T-helper 1 cell treated with Interleukin-12 subunit alpha and Interleukin-12 subunit beta and Interleukin-4 antibody, amounts not matched to agents 30 μg/mL and 1 μg/mL, for 36 hours (primary cell): ENCODE measurements around the gene CNTN4.

Source experiments
- H3K27ac Mint-ChIP-seq: one replicate; pipeline ENCODE4 v1.8.0; 2021; ENCODE audit warnings: mild to moderate bottlenecking, mixed read lengths
- H3K27me3 Mint-ChIP-seq: one replicate; pipeline ENCODE4 v1.8.0; 2021; ENCODE audit warnings: low read depth, mixed read lengths
- H3K36me3 Mint-ChIP-seq: one replicate; pipeline ENCODE4 v1.8.0; 2021; ENCODE audit warnings: low read depth, mixed read lengths
- H3K4me1 Mint-ChIP-seq: one replicate; pipeline ENCODE4 v1.8.0; 2021; ENCODE audit warnings: low read depth, mixed read lengths
- H3K4me3 Mint-ChIP-seq: one replicate; pipeline ENCODE4 v1.8.0; 2021; ENCODE audit warnings: mild to moderate bottlenecking, moderate library complexity, mixed read lengths
- H3K9me3 Mint-ChIP-seq: one replicate; pipeline ENCODE4 v1.8.0; 2021; ENCODE audit warnings: mixed read lengths

The CNTN4 gene

DNA sequence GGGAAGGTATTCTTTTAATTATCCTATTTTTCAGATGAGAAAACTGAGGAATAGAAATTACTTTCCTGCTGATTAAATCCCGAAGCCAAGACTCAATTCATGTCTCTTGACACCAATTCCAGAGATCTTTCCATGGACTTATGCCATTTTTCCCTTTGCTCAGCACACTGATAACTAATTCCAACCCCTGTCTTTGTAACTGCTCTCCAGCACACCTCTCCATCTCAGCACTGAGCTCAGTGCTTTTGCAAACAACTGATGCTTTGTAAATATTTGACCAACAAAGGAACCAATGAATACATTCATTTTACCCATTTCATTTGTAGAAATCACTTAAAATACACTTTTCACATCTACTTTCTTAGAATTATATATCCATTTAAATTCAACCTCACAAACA lies 762.5 kb downstream of the CNTN4 start:
- no peak overlapping the region for H3K27ac Mint-ChIP-seq
- H3K4me3 Mint-ChIP-seq: no peak overlapping the region
- H3K36me3 Mint-ChIP-seq: no peaks in the 10 kb centered on the region
- peaks cover 2% of the 10 kb centered on the region for H3K4me1 Mint-ChIP-seq
- H3K9me3 Mint-ChIP-seq: no peaks in the 10 kb centered on the region
- no peaks in the 10 kb centered on the region for H3K27me3 Mint-ChIP-seq

DNA sequence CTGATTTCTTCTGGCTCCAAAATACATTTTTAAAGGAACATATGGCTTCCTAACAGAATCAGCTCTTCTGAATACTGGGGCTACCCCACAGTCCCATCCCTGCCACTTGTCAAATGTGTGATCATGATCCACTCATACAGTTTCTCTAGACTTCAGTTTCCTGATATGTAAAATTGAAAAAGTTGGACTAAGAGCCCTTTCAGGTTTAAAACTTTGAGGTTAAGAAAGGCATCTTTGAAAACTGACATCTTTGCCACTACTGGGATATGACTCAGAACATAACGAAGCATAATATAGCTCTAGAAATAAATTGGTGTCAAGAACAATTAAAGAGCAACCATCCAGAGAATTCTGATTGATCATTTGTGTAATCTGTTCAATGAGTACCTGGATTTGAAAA lies 763.3 kb downstream of the CNTN4 start:
- Mint-ChIP-seq H3K27ac (no peak overlapping the region), H3K27me3 (no peaks in the 10 kb centered on the region), H3K36me3 (no peaks in the 10 kb centered on the region), H3K4me1 (no peaks in the 10 kb centered on the region), H3K9me3 (no peaks in the 10 kb centered on the region), H3K4me3 (no peak overlapping the region)

DNA sequence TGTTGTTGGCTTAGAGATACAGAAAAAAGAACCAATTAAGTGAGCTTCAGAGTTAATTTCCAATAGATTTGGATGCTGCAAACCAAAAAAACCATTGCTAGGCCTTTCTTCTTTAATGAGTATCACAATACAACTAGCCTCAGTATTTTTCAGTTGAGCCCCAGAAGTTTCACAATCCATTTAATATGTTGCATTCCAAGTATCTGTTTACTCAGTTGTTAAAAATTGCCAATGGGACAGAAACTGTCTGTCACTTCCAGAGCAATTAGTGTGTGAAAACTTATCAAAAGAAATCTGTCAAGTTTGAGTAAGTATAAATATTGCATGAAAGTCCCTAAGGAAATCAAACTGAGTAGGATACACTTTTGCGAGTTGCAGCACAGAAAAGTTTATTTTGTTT lies 763.7 kb downstream of the CNTN4 start:
- no peaks in the 10 kb centered on the region for H3K27me3 Mint-ChIP-seq
- no peaks in the 10 kb centered on the region for H3K36me3 Mint-ChIP-seq
- H3K4me3 Mint-ChIP-seq: no peak overlapping the region
- H3K27ac Mint-ChIP-seq: no peak overlapping the region
- no peaks in the 10 kb centered on the region for H3K9me3 Mint-ChIP-seq
- H3K4me1 Mint-ChIP-seq: no peaks in the 10 kb centered on the region

DNA sequence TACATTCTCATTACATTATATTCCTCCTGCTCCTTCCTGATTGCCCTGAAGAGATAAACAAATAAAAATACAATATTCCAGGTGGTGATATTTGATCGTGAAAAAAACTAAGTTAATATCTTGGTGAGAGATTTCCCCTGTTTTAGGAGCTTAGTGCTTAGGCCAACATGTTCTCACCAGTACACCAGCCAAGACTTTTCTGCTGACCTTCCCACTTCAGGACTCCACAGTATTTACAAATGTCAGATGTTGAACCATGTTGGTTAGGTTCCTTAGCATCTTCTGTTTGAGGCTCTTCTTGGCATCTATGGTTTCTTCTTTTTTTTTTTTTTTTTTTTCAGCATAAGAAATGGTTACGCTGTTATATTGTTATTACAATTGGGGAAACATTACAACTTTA lies 764.5 kb downstream of the CNTN4 start:
- H3K36me3 Mint-ChIP-seq: no peaks in the 10 kb centered on the region
- H3K27ac Mint-ChIP-seq: no peak overlapping the region
- no peaks in the 10 kb centered on the region for H3K9me3 Mint-ChIP-seq
- no peaks in the 10 kb centered on the region for H3K4me1 Mint-ChIP-seq
- no peak overlapping the region for H3K4me3 Mint-ChIP-seq
- H3K27me3 Mint-ChIP-seq: no peaks in the 10 kb centered on the region

DNA sequence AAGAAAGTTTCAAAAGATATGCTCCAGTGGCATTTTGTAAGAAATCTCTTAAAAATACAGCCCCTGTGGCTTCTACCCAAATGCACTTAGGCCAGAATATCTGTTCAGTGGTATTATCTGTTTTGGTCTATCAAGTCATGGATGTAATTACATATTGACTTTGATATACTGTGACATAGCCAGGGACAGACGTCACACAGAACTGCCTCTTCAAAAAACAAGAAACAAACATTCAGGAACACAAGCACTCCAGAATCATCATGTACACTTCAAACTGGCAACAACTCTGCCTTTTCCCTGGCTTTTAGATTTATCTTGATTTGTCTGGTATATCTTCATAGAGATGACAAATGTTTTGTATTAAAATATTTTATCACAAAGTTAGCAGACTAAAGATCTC lies 771.2 kb downstream of the CNTN4 start:
- no peaks in the 10 kb centered on the region for H3K36me3 Mint-ChIP-seq
- H3K27ac Mint-ChIP-seq: no peak overlapping the region
- H3K27me3 Mint-ChIP-seq: no peaks in the 10 kb centered on the region
- no peaks in the 10 kb centered on the region for H3K9me3 Mint-ChIP-seq
- no peak overlapping the region for H3K4me3 Mint-ChIP-seq
- no peaks in the 10 kb centered on the region for H3K4me1 Mint-ChIP-seq

DNA sequence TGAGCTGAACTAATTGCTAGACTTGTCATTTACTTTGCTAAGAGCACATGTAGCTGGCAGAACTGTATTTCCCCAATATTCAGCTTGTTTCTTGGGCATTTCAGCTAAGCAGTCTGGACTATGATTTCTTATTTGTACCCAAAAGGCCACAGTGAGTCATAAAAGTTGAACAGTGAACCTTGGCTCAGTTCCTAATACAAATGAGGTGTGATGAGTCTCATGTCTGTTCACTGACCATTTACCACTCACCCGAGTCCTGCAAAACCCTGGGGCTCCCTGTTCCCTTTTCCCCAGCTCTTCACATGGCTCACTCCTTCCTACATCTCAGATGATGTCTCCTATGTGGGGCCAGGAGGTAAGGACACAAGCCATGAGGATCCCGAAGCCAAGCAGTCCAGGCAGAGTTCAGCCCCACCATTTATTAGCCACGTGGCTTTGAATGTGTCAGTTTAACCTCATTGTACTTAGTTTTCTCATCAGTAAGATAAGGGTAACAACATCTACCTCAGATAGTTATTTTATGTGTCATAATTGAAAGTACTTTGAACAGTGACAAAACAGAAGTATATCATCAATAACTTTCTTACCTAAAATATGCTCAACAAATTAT lies 772.2 kb downstream of the CNTN4 start:
- Mint-ChIP-seq H3K36me3 (no peaks in the 10 kb centered on the region), H3K4me1 (no peaks in the 10 kb centered on the region), H3K9me3 (no peaks in the 10 kb centered on the region), H3K4me3 (no peak overlapping the region), H3K27me3 (no peaks in the 10 kb centered on the region), H3K27ac (no peak overlapping the region)

DNA sequence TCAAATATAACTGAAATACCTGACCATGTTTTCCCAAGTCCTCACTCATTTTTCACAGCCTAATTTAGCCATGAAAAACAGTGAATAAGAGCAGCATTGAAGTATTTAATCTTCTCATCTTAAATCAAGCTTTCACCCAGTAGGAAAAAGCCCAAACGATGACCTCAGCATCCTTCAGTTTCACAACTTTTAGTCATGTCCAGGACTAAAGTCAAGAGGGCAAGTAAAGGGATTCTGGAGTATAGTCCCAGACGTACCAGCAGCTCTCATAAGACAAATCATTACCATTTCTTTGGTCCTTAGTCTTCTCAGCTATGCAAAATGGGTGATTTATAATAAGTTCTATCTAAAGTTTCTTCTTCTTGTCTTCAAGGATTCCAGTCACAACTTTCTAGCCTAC lies 774.2 kb downstream of the CNTN4 start:
- H3K9me3 Mint-ChIP-seq: no peaks in the 10 kb centered on the region
- H3K4me3 Mint-ChIP-seq: no peak overlapping the region
- H3K36me3 Mint-ChIP-seq: no peaks in the 10 kb centered on the region
- no peaks in the 10 kb centered on the region for H3K27me3 Mint-ChIP-seq
- no peaks in the 10 kb centered on the region for H3K4me1 Mint-ChIP-seq
- H3K27ac Mint-ChIP-seq: no peak overlapping the region

DNA sequence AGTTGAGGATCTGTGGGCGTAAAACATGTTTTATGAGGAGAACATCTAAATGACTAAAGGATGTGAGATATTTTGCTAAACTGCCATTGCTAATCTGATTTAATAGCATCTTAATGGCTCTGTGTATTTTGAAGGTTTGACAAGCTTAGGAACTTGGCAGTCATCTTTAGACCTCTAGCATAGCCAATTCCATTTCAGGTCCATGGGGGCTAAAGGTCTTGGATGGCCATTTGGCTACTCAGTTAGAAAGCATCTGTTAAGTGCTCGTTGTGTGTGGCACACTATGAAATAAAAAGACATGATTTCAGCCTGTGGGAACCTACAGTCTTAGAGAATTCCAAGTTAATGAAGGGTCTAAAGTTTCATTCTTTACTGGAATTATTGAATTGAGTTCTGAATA lies 775.3 kb downstream of the CNTN4 start:
- H3K27ac Mint-ChIP-seq: no peak overlapping the region
- no peak overlapping the region for H3K4me3 Mint-ChIP-seq
- H3K9me3 Mint-ChIP-seq: no peaks in the 10 kb centered on the region
- no peaks in the 10 kb centered on the region for H3K4me1 Mint-ChIP-seq
- H3K36me3 Mint-ChIP-seq: no peaks in the 10 kb centered on the region
- no peaks in the 10 kb centered on the region for H3K27me3 Mint-ChIP-seq

DNA sequence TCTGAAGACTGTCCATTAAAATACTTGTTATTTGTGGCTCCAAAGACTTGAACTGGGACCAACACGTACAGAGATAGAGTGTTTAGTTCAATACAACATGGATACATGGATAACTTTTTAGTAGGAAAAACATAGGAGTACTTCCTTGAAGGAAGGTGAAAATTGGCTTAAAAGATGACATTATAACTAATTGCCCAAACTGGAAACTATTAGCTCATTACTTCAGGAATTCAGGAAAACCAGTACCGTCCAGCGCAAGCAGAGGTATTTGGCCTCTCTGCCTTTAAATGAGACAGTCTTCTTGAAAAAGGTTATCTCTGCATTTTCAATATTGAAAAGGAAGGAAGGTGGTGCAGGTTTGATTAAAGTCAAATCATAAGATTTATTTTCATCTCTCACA lies 777.0 kb downstream of the CNTN4 start:
- Mint-ChIP-seq H3K36me3 (no peaks in the 10 kb centered on the region), H3K27ac (no peak overlapping the region), H3K9me3 (no peaks in the 10 kb centered on the region), H3K4me3 (no peak overlapping the region), H3K4me1 (no peaks in the 10 kb centered on the region), H3K27me3 (no peaks in the 10 kb centered on the region)

DNA sequence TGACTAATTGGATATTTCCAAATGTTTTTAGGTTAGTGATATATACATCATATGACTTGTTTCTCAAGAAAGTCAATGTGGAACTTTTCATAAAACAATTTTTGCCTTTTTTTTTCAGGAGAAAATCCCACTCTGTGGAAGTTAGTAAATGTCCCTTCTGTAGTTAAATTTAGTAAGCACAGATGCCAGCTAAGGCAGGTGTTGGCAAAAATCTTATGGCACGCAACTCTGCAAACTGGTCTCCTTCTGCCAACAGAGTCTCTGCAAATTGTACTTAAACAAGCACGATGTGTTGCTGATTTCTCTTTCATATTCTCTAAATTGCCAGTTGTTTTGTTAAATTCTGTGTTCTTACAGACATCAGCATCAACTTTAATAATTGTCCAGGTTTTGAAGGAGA lies 777.7 kb downstream of the CNTN4 start:
- no peaks in the 10 kb centered on the region for H3K36me3 Mint-ChIP-seq
- H3K9me3 Mint-ChIP-seq: no peaks in the 10 kb centered on the region
- H3K4me1 Mint-ChIP-seq: no peaks in the 10 kb centered on the region
- no peaks in the 10 kb centered on the region for H3K27me3 Mint-ChIP-seq
- no peak overlapping the region for H3K27ac Mint-ChIP-seq
- no peak overlapping the region for H3K4me3 Mint-ChIP-seq

DNA sequence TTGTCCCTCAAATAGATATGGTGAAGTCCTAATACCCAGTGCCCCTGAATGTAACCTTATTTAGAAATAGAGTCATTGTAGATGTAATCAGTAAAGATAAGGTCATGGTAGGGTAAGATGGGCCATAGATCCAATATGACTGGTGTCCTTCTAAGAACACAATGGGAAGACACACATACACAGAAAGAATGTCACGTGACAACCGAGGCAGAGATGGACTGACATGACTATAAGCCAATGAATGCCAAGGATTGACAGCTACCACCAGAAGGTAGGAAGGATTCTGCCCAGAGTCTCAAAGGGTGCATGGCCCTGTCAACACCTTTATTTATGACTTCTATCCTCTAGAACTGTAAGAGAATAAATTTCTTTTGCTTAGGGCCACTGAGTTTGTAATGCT lies 780.4 kb downstream of the CNTN4 start:
- Mint-ChIP-seq H3K9me3 (no peaks in the 10 kb centered on the region), H3K4me3 (no peak overlapping the region), H3K4me1 (no peaks in the 10 kb centered on the region), H3K27ac (no peak overlapping the region), H3K36me3 (no peaks in the 10 kb centered on the region), H3K27me3 (no peaks in the 10 kb centered on the region)

DNA sequence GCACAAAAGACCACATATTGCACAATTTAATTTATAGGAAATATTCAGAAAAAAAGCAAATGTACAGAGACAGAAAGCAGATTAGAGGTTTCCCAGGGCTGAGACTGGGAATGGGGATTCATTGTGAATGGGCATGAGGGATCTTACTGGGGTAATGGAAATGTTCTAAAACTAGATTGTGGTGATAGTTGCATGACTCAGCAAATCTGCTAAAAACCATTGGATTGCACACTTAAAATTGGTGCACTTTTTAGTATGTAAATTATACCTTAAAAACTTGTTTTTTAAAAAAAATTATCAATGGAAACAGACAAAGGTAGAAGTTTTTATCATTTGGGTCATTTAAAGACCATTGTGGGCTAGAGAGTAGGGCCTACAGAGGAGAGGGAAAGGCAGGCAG lies 780.9 kb downstream of the CNTN4 start:
- Mint-ChIP-seq H3K4me3 (no peak overlapping the region), H3K36me3 (no peaks in the 10 kb centered on the region), H3K27me3 (no peaks in the 10 kb centered on the region), H3K4me1 (no peaks in the 10 kb centered on the region), H3K9me3 (no peaks in the 10 kb centered on the region), H3K27ac (no peak overlapping the region)

DNA sequence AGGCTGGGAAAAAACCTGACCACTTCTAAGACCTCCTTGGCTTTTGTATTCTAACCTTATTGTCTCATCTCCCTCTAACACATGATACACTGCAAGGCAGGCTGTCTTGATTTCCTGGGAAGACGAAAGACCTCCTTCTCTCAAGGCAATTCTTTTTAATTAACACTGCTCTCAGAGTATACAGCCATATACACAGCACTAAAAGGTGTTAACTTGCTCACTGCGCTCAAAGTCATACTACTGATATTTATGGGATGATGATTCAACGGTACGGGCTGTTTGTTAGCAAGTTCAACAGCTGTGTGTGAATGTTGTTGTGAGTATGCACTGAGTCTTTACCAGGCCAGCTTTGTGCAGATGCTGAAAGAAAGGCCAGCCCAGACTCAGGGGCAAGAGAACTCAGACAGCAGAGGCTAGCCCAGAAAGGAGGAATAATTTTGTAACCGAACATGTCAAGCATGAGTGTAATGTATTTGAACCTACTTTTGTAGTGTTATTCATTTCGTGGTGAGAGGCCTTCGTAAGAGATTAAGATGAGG lies 781.6 kb downstream of the CNTN4 start:
- H3K27me3 Mint-ChIP-seq: no peaks in the 10 kb centered on the region
- no peaks in the 10 kb centered on the region for H3K9me3 Mint-ChIP-seq
- no peak overlapping the region for H3K27ac Mint-ChIP-seq
- H3K36me3 Mint-ChIP-seq: no peaks in the 10 kb centered on the region
- no peak overlapping the region for H3K4me3 Mint-ChIP-seq
- H3K4me1 Mint-ChIP-seq: no peaks in the 10 kb centered on the region

DNA sequence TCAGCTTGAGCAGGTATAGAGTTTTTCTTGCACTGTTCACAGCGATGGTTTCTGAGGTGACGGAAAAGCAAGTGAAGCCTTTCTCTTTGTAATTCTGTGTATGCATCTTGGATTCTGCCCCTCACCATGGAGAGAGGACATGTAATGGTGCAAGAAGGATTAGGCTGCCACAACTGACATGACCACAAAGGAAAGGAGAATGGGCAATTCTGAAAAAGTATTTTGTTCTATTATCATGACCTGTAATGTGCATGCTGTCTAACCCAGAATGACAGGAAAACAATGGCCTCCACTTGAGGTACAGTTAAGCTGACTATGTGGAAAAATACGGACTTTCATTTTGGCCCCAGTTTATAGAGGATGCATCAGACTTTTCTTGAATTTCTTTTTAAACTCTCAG lies 784.6 kb downstream of the CNTN4 start:
- no peaks in the 10 kb centered on the region for H3K27me3 Mint-ChIP-seq
- H3K4me1 Mint-ChIP-seq: no peaks in the 10 kb centered on the region
- H3K36me3 Mint-ChIP-seq: no peaks in the 10 kb centered on the region
- no peak overlapping the region for H3K27ac Mint-ChIP-seq
- no peak overlapping the region for H3K4me3 Mint-ChIP-seq
- no peaks in the 10 kb centered on the region for H3K9me3 Mint-ChIP-seq

DNA sequence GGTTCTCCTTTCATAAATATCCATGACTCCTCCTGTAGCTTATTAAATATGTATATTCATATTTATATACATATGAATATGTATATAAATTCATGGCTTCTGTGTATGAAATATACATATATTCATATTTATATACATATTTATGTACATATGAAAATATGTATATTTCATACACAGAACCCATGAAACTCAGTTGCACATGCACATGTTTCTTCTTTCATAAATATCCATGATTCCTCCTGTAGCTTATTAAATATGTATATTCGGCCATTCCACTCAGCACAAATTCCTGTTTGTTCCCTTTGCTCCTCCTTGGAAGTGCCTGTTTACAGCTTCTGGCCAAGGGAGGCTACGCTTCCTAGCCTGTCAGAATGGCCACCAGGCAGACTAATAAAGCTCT lies 789.9 kb downstream of the CNTN4 start:
- Mint-ChIP-seq H3K4me1 (no peaks in the 10 kb centered on the region), H3K4me3 (no peak overlapping the region), H3K36me3 (no peaks in the 10 kb centered on the region), H3K9me3 (no peaks in the 10 kb centered on the region), H3K27ac (no peak overlapping the region), H3K27me3 (no peaks in the 10 kb centered on the region)

DNA sequence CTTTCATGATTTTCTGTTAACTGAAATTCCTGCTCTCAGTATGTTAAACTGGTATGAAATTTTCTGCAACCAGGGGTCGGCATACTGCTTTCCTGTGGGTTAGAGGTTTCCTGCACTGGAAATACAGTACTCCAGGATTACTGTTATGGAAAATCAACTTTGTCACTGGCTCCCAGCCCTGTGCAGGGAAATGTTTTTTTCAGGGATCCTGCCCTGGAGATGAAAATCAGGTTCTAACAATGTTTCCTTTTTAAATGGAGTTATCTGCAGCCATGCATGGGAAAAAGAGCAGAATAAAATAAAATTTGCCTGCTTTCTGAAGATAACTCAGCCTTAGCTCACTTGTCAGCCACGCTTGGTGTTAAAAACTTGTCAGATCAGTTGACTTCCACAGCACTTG lies 791.1 kb downstream of the CNTN4 start:
- no peak overlapping the region for H3K27ac Mint-ChIP-seq
- H3K36me3 Mint-ChIP-seq: no peaks in the 10 kb centered on the region
- H3K9me3 Mint-ChIP-seq: no peaks in the 10 kb centered on the region
- no peaks in the 10 kb centered on the region for H3K4me1 Mint-ChIP-seq
- no peak overlapping the region for H3K4me3 Mint-ChIP-seq
- H3K27me3 Mint-ChIP-seq: no peaks in the 10 kb centered on the region
